ENCODE results near the gene WWOX. TPM values are rescaled to one million over a fixed set of nuclear protein-coding genes. Genes with fewer than 3 reads are reported as not detected.

Gene WWOX
- total and polyA plus RNA-seq, 2 donors (not counting 3 experiments of a cell fraction or from before 2014, with no cell fraction given): 6.2 to 12.5 TPM

GRCh38 chr16:79011282-79011681, 911.8 kb downstream of the WWOX start:
- Histone ChIP-seq H3K9ac (replicated peaks; ENCODE audit: extremely low read depth, insufficient read depth, low read length) (no peak overlapping the region), H3K4me3 (replicated peaks in 1 of 3; ENCODE audit: insufficient read depth in 1 of 3, low read depth in 1 of 3, low read length in 3 of 3) (no peak overlapping the region), H3K9me1 (replicated peaks; ENCODE audit: control insufficient read depth, extremely low read depth, insufficient read depth, low read length) (no peaks in the 10 kb centered on the region), H3K36me3 (ENCODE audit: control insufficient read depth in 2 of 2, extremely low read depth in 1 of 2, insufficient read depth in 2 of 2, low read length in 2 of 2) (no peaks in the 10 kb centered on the region), H3K27ac (ENCODE audit: insufficient read depth, low read depth, low read length) (no peak overlapping the region), H4K20me1 (replicated peaks; ENCODE audit: control insufficient read depth, extremely low read depth, insufficient read depth, low read length) (no peaks in the 10 kb centered on the region), H3K9me3 (replicated peaks; ENCODE audit: control insufficient read depth, insufficient read depth, low read length) (peaks cover 3% of the 10 kb centered on the region), H2AFZ (ENCODE audit: low read depth, low read length) (no peak overlapping the region), H3K79me2 (ENCODE audit: control insufficient read depth, insufficient read depth, low read length) (no peaks in the 10 kb centered on the region), H3K27me3 (ENCODE audit: control insufficient read depth in 2 of 2, insufficient read depth in 2 of 2, low read length in 2 of 2) (no peaks in the 10 kb centered on the region), H3K4me1 (ENCODE audit: control insufficient read depth, extremely low read depth, insufficient read depth, low read length) (no peaks in the 10 kb centered on the region), H3K4me2 (ENCODE audit: insufficient read depth, low read length) (no peak overlapping the region)
- no peak for DNase-seq (ENCODE audit: low read depth, low spot score)
- no TSS peak for BruUV-seq (replicated peaks)
- intact Hi-C loops (cut with micrococcal nuclease) (no loop called here), dilution Hi-C loops (cut with MboI; ENCODE audit: extremely low pct_ligation_motif_present, low sequenced_read_pairs) (no loop called here)
- ChIA-PET POLR2A (no interaction called here), CTCF (no interaction called here)
- TF ChIP-seq FOS (IDR thresholded peaks at IDR 0.05; ENCODE audit: borderline replicate concordance, insufficient read depth, low read length) (no peak), EZH2 (IDR thresholded peaks at IDR 0.05; ENCODE audit: borderline replicate concordance, low read depth, low read length, severe bottlenecking) (no peak), POLR2AphosphoS5 (IDR thresholded peaks at IDR 0.05; ENCODE audit: insufficient read depth, low read depth, low read length) (no peak), MYC (IDR thresholded peaks at IDR 0.05; ENCODE audit: low read depth, low read length) (no peak), GATA2 (IDR thresholded peaks at IDR 0.05; ENCODE audit: insufficient read depth, insufficient read length, low read depth, low read length) (no peak), JUN (IDR thresholded peaks at IDR 0.05; ENCODE audit: borderline replicate concordance, insufficient read depth, insufficient read length, low read depth) (no peak), POLR2A (IDR thresholded peaks at IDR 0.05; ENCODE audit: low read depth, low read length) (no peak)
- TF ChIP-seq, protein P1, sequence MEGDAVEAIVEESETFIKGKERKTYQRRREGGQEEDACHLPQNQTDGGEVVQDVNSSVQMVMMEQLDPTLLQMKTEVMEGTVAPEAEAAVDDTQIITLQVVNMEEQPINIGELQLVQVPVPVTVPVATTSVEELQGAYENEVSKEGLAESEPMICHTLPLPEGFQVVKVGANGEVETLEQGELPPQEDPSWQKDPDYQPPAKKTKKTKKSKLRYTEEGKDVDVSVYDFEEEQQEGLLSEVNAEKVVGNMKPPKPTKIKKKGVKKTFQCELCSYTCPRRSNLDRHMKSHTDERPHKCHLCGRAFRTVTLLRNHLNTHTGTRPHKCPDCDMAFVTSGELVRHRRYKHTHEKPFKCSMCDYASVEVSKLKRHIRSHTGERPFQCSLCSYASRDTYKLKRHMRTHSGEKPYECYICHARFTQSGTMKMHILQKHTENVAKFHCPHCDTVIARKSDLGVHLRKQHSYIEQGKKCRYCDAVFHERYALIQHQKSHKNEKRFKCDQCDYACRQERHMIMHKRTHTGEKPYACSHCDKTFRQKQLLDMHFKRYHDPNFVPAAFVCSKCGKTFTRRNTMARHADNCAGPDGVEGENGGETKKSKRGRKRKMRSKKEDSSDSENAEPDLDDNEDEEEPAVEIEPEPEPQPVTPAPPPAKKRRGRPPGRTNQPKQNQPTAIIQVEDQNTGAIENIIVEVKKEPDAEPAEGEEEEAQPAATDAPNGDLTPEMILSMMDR (IDR thresholded peaks at IDR 0.05; ENCODE audit: extremely low read depth in 1 of 2, insufficient read depth in 1 of 2, low read depth in 1 of 2, low read length in 2 of 2): no peak
- TF ChIP-seq, protein P2, sequence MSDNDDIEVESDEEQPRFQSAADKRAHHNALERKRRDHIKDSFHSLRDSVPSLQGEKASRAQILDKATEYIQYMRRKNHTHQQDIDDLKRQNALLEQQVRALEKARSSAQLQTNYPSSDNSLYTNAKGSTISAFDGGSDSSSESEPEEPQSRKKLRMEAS (IDR thresholded peaks at IDR 0.05; ENCODE audit: insufficient read depth, insufficient read length): no peak
- FAIRE-seq: no peak
